HUES48 (cell line): ENCODE data around the gene PLK5.
A peak's percentile ranks its signal among the peaks of the same experiment; 100 is the strongest.
"Not testable (repeated sequence)": the region's sequence is repeated elsewhere in the genome, so short reads cannot be mapped to it uniquely, and the experiment has no call there.

ENCODE experiments used
- H3K27ac ChIP-seq: one replicate; pipeline ENCODE4 v1.7.0; 2013; ENCODE audit warnings: low read depth, low read length, inconsistent platforms
- H3K27me3 ChIP-seq: 2 replicates; pipeline ENCODE4 v1.6.1; 2013; ENCODE audit warnings: mild to moderate bottlenecking, low read length; ENCODE audit not compliant: control insufficient read depth, insufficient read depth
- H3K36me3 ChIP-seq: 2 replicates; pipeline ENCODE4 v1.6.1; 2013; ENCODE audit warnings: low read length; ENCODE audit not compliant: control insufficient read depth, insufficient read depth
- H3K4me1 ChIP-seq: 2 replicates; pipeline ENCODE4 v1.6.1; 2013; ENCODE audit warnings: mild to moderate bottlenecking, low read length; ENCODE audit not compliant: control insufficient read depth, insufficient read depth
- H3K4me3 ChIP-seq: 2 replicates; pipeline ENCODE4 v1.5.1; 2013; ENCODE audit warnings: mild to moderate bottlenecking, low read depth, low read length
- H3K9ac ChIP-seq: 2 replicates; pipeline ENCODE4 v1.6.1; 2013; ENCODE audit warnings: mild to moderate bottlenecking, low read depth, low read length, moderate library complexity
- H3K9me3 ChIP-seq: 2 replicates; pipeline ENCODE4 v1.6.1; 2013; ENCODE audit warnings: low read length; ENCODE audit not compliant: control insufficient read depth, insufficient read depth

The PLK5 gene

DNA sequence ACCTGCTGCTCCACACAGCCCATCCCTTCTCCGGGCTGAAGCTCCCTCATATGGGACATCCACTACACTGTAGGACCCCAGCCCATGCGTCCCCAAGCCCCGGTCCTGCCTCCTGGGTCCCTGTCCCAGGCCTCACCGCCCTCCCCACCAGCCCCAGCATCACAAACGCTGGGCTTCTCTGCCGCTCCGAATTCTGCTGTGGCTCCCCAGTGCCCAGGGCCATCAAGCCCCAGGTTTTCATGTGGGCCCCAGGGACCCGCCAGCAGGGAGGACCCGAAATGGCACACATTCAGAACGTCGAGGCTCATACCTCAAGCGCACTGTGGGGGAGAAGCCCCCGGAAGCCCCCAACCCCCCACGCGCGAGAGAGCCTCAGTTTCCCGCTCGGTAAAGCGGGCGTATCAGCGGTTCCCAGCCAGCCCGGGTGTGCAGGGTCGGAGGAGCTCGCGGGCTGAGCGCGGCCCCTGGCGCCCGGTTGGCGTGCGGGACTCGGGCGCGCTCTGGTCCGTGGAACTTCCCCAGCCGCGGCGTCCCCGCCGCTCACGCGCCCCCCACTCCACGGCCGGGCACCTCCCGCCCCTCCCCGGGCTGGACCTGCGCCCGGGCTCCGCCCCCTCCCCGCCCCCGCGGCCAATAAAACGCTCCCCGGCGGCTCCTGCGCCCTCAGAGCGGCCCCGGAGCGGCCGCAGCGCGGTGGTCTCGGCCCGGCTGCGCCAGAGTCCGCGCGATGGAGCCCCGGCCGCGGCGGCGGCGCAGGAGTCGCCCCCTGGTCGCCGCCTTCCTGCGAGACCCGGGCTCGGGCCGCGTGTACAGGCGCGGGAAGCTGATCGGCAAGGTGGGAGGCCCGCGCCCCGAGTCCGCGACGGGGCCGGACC, at the start of gene PLK5:
PLK5 (plus strand) TSS at position 666 of the 875 bp plus-strand sequence. CDS start 2,920 bp downstream, outside the sequence.
- Histone ChIP-seq H3K36me3 (no peaks in the 10 kb centered on the region), H3K4me1 (no peaks in the 10 kb centered on the region), H3K27ac (no peak within 1 kb of the TSS), H3K9ac (no peak within 1 kb of the TSS), H3K9me3 (no peaks in the 10 kb centered on the region), H3K4me3 (peak within 1 kb of the TSS; percentile 14; the same call in 1 of the 2 replicates), H3K27me3 (peaks cover 48% of the 10 kb centered on the region)

GRCh38 chr19:1474765-1475351, 49.0 kb upstream of the PLK5 start:
- Histone ChIP-seq H3K4me3 (no peak overlapping the region), H3K9ac (no peak overlapping the region), H3K9me3 (no peaks in the 10 kb centered on the region), H3K27ac (no peak overlapping the region), H3K27me3 (peaks cover 34% of the 10 kb centered on the region), H3K4me1 (peaks cover 8% of the 10 kb centered on the region), H3K36me3 (peaks cover 16% of the 10 kb centered on the region)

- Histone ChIP-seq H3K36me3 (peaks cover 16% of the 10 kb centered on the region), H3K27ac (no peak overlapping the region), H3K9ac (no peak overlapping the region), H3K4me3 (no peak overlapping the region), H3K9me3 (no peaks in the 10 kb centered on the region), H3K27me3 (peaks cover 24% of the 10 kb centered on the region), H3K4me1 (peaks cover 7% of the 10 kb centered on the region)
Observed at GRCh38 chr19:1475751-1476437, 48.0 kb upstream of the PLK5 start.

- not testable (repeated sequence) for H3K4me1 ChIP-seq, H3K27ac ChIP-seq, H3K9ac ChIP-seq, H3K4me3 ChIP-seq, H3K9me3 ChIP-seq
- Histone ChIP-seq H3K36me3 (peaks cover 16% of the 10 kb centered on the region), H3K27me3 (peaks cover 12% of the 10 kb centered on the region)
Observed at GRCh38 chr19:1477056-1477455, 46.8 kb upstream of the PLK5 start.

DNA sequence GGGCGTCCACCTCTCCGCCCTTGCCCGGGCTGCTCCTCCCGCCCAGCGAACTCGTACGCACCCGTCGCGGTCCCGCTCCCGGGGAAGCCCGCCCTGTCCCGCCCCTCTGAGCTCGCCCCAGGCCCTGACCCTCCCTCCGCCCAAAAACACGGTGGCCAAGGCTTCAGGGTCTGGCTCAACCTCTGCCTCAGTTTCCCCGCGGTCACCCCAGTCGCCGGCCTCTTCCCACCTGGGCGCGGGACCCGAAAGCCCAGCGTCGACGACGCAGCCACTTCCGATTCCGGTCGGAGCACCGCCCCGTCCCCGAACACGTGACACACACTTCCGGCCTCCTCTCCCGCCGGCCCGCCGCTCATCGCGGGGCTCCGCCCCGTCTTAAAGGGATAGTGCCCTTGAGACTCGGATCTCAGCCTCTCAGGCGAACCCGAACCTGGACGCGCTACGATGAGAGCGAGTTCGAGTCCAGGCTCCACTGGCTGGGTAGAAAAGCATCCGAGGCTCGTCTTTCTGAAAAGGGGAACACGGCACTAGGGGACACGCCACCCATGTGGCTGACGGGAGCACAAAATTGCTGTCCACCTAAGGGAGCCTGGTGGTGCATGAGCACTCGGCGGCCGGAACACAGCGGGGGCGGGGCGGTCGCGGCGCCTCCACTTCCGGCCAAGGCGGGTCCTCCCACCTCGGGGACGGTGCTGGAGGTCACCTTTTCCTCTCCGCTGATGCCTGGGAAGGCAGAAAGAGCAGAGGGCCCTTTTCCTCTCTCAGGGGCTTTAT, 44.8 kb upstream of the PLK5 start, which contains the start of gene C19orf25:
C19orf25 (minus strand) TSS at position 282 of the 774 bp plus-strand sequence. CDS start 312 bp downstream, outside the sequence.
- Histone ChIP-seq H3K9me3 (no peaks in the 10 kb centered on the region), H3K9ac (peak within 1 kb of the TSS; percentile 38), H3K27me3 (no peaks in the 10 kb centered on the region), H3K27ac (peak within 1 kb of the TSS; percentile 79), H3K4me3 (peak within 1 kb of the TSS; percentile 64), H3K4me1 (no peaks in the 10 kb centered on the region), H3K36me3 (peaks cover 16% of the 10 kb centered on the region)

- H3K9me3 ChIP-seq, result no peaks in the 10 kb centered on the region
- peaks cover 8% of the 10 kb centered on the region for H3K36me3 ChIP-seq
- H3K27ac ChIP-seq, result no peak overlapping the region
- no peaks in the 10 kb centered on the region for H3K27me3 ChIP-seq
- H3K4me1 ChIP-seq, result no peaks in the 10 kb centered on the region
- H3K9ac ChIP-seq, result no peak overlapping the region
- no peak overlapping the region for H3K4me3 ChIP-seq
Observed at GRCh38 chr19:1481224-1481892, 42.5 kb upstream of the PLK5 start.

DNA sequence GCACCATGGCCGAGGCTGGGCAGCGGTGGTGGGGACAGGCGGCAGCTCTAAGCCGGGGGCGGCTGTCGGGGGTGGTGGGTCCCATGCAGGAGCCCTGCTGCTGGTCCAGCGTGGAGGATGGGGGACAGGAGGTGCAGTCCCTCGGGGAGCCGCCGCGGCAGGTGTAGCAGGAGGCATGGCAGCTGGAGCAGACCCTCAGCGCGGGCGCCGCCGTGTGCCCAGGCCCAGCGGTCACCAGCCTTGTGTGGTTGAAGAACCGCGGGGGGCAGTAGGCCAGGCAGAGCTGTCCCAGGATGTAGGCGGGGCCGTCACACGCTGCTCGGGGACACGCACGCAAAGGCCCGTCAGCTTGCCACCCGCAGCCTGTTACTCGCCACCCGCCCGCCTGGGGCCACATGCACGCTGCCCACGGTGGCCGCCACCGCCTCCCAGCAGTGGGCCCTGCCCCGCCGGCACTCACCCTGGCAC, 42.0 kb upstream of the PLK5 start:
- peaks cover 5% of the 10 kb centered on the region for H3K36me3 ChIP-seq
- no peaks in the 10 kb centered on the region for H3K9me3 ChIP-seq
- no peak overlapping the region for H3K9ac ChIP-seq
- no peak overlapping the region for H3K27ac ChIP-seq
- H3K4me3 ChIP-seq, result no peak overlapping the region
- H3K4me1 ChIP-seq, result no peaks in the 10 kb centered on the region
- no peaks in the 10 kb centered on the region for H3K27me3 ChIP-seq

- no peaks in the 10 kb centered on the region for H3K27me3 ChIP-seq
- no peaks in the 10 kb centered on the region for H3K4me1 ChIP-seq
- no peak overlapping the region for H3K27ac ChIP-seq
- no peak overlapping the region for H3K9ac ChIP-seq
- H3K4me3 ChIP-seq, result no peak overlapping the region
- H3K9me3 ChIP-seq, result no peaks in the 10 kb centered on the region
- H3K36me3 ChIP-seq, result no peaks in the 10 kb centered on the region
Observed at GRCh38 chr19:1482361-1483130, 41.3 kb upstream of the PLK5 start.

DNA sequence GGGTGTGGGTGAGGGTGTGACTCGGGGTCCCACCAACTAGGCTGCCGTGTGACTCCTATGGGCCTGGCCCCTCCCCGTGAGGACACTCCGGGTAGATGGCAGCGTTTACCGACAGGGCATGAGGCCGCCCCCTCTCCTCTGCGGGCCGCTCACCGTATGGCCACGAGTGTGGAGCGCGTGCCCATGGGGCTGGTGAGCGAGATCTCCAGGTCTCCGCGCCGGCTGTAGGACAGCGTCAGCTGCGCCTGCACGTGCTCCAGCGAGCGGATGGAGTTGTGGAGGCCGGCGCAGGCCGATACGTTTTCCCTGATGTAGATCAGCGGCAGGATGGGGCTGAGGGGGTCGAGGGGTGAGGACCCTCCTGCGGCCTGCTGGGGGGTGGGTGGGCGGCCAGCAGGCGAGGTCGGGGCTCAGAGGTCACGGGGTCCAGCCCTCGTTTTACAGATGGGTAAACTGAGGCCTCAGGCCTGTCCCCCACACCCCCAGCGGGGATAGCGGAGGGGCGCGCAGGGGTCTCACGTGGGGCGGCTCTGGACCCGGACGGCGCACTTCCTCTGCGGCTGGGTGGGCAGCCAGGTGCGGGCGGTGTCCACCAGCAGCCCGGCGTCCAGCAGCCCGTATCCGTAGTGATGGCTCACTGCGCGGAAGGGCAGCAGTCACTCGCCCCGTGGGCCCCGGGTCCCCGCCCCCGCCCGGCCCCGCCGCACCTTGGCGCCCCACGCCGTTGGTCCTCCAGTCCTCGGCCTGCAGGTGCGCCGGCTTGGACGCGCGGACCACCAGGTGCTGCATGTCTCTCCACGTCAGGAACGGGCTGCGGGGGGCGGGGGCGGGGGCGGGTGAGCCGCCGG, 40.5 kb upstream of the PLK5 start:
- no peaks in the 10 kb centered on the region for H3K36me3 ChIP-seq
- no peak overlapping the region for H3K4me3 ChIP-seq
- no peak overlapping the region for H3K9ac ChIP-seq
- no peaks in the 10 kb centered on the region for H3K9me3 ChIP-seq
- H3K4me1 ChIP-seq, result no peaks in the 10 kb centered on the region
- H3K27ac ChIP-seq, result no peak overlapping the region
- H3K27me3 ChIP-seq, result no peaks in the 10 kb centered on the region
